Measurements from ENCODE around the gene SNRNP70. TPM values are rescaled to one million over a fixed set of nuclear protein-coding genes. Genes with fewer than 3 reads are reported as not detected.
"Not testable (repeated sequence)": the region's sequence is repeated elsewhere in the genome, so short reads cannot be mapped to it uniquely, and the experiment has no call there.

Gene SNRNP70, protein sequence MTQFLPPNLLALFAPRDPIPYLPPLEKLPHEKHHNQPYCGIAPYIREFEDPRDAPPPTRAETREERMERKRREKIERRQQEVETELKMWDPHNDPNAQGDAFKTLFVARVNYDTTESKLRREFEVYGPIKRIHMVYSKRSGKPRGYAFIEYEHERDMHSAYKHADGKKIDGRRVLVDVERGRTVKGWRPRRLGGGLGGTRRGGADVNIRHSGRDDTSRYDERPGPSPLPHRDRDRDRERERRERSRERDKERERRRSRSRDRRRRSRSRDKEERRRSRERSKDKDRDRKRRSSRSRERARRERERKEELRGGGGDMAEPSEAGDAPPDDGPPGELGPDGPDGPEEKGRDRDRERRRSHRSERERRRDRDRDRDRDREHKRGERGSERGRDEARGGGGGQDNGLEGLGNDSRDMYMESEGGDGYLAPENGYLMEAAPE
- total RNA-seq (100 to 1,000 TPM; 181 to 284 (median 252) TPM), polyA plus RNA-seq (100 to 1,000 TPM; 133 to 366 TPM)
- long read RNA-seq, donor 1, transcript SNRNP70-206 (10 exons, 1,574 nt), result minor isoform, 6 of 81 reads
- long read RNA-seq, donor 1, transcript SNRNP70-203 (3 exons, 3,221 nt), result major isoform, 9 of 81 reads
- long read RNA-seq, donor 1, partial matches to known transcripts, result 29 of 81 reads
- long read RNA-seq, donor 1, other reads (novel, unspliced or antisense), result 31 of 81 reads
- long read RNA-seq, donor 2, transcript SNRNP70-201 (10 exons, 1,603 nt), result minor isoform, 5 of 98 reads
- long read RNA-seq, donor 2, transcript SNRNP70-206 (10 exons, 1,574 nt), result major isoform, 23 of 98 reads
- long read RNA-seq, donor 2, transcript SNRNP70-203 (3 exons, 3,221 nt), result minor isoform, 5 of 98 reads
- long read RNA-seq, donor 2, partial matches to known transcripts, result 62 of 98 reads
- long read RNA-seq, donor 2, other reads (novel, unspliced or antisense), result 0 of 98 reads
- long read RNA-seq, donor 3, transcript SNRNP70-203 (3 exons, 3,221 nt), result major isoform, 131 of 555 reads
- long read RNA-seq, donor 3, transcript SNRNP70-209 (11 exons, 1,757 nt), result minor isoform, 14 of 555 reads
- long read RNA-seq, donor 3, transcript SNRNP70-201 (10 exons, 1,603 nt), result minor isoform, 32 of 555 reads
- long read RNA-seq, donor 3, transcript SNRNP70-206 (10 exons, 1,574 nt), result minor isoform, 83 of 555 reads
- long read RNA-seq, donor 3, partial matches to known transcripts, result 133 of 555 reads
- long read RNA-seq, donor 3, other reads (novel, unspliced or antisense), result 154 of 555 reads

DNA sequence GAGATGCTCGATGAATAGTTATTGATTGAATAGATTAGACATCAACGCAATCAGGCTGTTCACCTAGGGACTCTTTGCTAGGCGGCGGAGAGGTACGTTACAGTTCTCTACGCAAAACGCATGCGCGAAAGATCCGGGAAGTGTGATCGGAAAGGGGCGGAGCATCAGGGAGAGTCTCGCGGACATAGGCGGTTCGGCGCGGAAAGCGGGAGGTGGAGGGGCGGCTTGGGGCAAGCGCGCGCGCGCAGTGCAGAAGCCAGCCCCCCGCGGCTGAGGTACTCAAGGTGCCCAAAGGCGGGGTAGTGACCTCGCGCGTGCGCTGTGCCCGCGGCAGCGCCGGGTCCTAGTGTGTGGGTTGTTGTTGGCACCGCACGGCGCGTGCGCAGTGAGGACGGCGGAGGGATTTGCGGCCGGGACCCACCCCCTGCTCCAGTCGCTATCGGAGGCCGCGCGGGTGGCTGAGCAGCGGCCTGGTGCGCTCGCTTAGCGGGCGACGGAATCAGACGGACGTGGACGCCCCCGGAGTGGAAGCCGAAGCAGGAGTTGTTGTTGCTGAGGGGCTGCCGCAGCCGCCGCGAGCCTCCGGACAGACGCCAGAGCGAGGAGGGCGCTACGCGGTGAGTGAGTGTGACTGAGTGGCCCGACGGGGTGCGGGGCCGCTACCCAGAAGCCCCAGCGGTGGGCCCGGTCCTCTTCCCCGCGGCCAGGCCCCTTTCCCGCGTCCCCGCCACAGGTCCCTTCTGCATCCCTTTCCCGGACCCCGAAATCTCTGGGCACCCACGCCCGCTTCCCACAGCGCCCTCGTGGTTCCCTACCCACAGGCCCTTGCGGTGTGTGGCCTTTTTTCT is at the start of gene SNRNP70:
Gene SNRNP70, plus strand, starts transcription at position 432 of the 848 bp plus-strand sequence. CDS start 964 bp downstream, outside the sequence.
- intact Hi-C loops (cut with DNase I), result no loop called here
- H3K9me3 ChIP-seq, result no peaks in the 10 kb centered on the region
- H3K4me1 ChIP-seq (ENCODE audit: insufficient read depth), result peaks cover 10% of the 10 kb centered on the region

DNA sequence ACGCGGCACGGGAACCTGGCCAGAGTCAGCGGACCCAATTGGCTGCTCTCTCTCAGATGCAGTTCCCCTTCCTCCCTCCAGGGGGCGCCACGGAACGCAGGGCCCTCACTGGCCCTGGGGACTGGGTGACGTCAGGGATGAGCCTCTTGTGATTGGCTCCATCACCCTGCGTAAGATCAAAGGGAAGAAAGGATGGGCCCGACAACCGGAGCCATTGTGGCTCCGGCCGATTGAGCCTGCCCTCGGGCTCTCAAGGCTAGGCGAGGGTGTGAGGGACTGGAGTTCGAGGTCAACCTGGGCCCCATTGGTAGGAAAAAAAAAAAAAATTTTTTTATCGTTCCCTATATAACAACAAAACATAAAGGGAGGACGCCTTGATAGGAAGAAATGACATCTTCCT is 48.4 kb upstream of the SNRNP70 start, which contains the start of gene CGB1:
Gene CGB1, minus strand, starts transcription at position 81 of the 400 bp plus-strand sequence. CDS start 184 bp downstream, outside the sequence.
- intact Hi-C loops (cut with DNase I); H3K4me1 ChIP-seq (ENCODE audit: insufficient read depth); H3K4me3 ChIP-seq; H3K27ac ChIP-seq; DNase-seq; H3K27me3 ChIP-seq; H3K36me3 ChIP-seq; H3K9me3 ChIP-seq: not testable (repeated sequence)
- 48 to 53% (median 49%) methylated on average over 18 of the region's 18 CpGs for WGBS, 3 donors

More for the DNA sequence above, at the start of gene SNRNP70:
- Histone ChIP-seq H3K27ac (peak within 1 kb of the TSS; percentile 79 to 81), H3K4me3 (peak within 1 kb of the TSS; percentile 63), H3K27me3 (no peaks in the 10 kb centered on the region), H3K36me3 (no peaks in the 10 kb centered on the region)
- WGBS, 3 donors, result 0 to 1% (median 0%) methylated on average over 60 to 89 of the region's 89 CpGs
- peak; percentile 57 for TF ChIP-seq EP300 (IDR thresholded peaks at IDR 0.05)
- peak; percentile 94 for TF ChIP-seq POLR2A (IDR thresholded peaks at IDR 0.05)
- TF ChIP-seq, protein P1, sequence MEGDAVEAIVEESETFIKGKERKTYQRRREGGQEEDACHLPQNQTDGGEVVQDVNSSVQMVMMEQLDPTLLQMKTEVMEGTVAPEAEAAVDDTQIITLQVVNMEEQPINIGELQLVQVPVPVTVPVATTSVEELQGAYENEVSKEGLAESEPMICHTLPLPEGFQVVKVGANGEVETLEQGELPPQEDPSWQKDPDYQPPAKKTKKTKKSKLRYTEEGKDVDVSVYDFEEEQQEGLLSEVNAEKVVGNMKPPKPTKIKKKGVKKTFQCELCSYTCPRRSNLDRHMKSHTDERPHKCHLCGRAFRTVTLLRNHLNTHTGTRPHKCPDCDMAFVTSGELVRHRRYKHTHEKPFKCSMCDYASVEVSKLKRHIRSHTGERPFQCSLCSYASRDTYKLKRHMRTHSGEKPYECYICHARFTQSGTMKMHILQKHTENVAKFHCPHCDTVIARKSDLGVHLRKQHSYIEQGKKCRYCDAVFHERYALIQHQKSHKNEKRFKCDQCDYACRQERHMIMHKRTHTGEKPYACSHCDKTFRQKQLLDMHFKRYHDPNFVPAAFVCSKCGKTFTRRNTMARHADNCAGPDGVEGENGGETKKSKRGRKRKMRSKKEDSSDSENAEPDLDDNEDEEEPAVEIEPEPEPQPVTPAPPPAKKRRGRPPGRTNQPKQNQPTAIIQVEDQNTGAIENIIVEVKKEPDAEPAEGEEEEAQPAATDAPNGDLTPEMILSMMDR (IDR thresholded peaks at IDR 0.05), result peak in 1 of 3 donors; percentile 34
- DNase-seq, result peak; percentile 99 to 100 (median 99)

DNA sequence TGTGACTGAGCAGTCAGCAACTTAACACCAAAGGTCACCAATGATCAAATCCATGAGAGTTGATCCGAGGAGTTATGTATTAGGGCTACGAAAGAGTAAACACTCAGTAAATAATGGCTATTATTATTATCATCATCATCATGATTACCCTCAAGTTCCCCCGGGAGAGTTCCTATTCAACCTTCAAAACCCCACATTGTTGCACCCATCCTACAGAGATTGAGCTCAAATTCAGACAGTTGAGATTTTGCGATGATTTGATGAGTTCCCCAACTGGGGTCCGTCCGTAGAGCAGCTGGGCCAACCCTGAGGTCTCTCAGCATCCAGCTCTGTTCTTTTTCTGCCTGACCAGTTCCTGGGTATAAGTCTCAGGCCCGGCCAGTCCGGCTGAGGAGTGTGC is 47.1 kb upstream of the SNRNP70 start:
- not testable (repeated sequence) for DNase-seq

DNA sequence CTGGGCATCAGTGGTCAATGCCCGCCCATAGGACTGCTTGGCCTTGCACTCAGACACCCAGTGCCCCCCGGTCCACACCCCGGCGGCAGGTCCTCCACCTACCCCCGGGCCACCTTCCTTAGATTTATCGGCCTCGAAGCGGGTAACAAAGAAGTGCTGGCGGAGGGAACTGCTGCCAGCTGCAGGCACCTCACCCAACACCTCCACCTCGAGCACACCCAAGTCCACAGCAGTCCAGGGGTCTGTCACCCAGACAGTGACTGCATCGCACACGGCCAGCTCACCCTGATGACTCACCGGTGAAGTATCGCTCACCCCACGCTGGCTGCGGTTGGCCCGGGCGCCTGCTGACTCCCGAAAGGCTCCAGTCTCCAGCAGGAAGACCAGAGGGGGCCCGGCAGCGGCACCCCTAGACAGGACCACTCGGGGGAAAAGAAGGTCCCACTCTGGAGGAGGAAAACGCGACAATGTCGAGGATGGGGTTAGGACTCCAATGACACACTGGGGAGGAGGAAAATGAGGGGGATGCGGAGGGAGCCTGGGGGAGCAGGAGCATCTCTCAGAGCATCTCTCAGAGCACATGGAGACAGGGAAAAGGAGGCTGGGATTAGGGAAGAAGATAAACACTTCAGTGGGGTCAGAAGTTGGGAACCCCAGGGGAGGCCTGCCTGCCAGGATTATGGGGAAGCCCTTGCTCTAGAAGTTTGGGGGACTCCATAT is 46.5 kb upstream of the SNRNP70 start:
- intact Hi-C loops (cut with DNase I); H3K4me3 ChIP-seq; DNase-seq; H3K27ac ChIP-seq; H3K36me3 ChIP-seq; H3K9me3 ChIP-seq; H3K27me3 ChIP-seq; H3K4me1 ChIP-seq (ENCODE audit: insufficient read depth): not testable (repeated sequence)
- WGBS, 3 donors, result 83 to 89% (median 83%) methylated on average over 26 of the region's 26 CpGs

More for the DNA sequence above, 47.1 kb upstream of the SNRNP70 start:
- H3K4me1 ChIP-seq (ENCODE audit: insufficient read depth); H3K27me3 ChIP-seq; intact Hi-C loops (cut with DNase I); H3K4me3 ChIP-seq; H3K27ac ChIP-seq; H3K36me3 ChIP-seq; H3K9me3 ChIP-seq: not testable (repeated sequence)
- WGBS, 3 donors, result 85 to 88% (median 85%) methylated on average over 7 to 8 of the region's 8 CpGs

DNA sequence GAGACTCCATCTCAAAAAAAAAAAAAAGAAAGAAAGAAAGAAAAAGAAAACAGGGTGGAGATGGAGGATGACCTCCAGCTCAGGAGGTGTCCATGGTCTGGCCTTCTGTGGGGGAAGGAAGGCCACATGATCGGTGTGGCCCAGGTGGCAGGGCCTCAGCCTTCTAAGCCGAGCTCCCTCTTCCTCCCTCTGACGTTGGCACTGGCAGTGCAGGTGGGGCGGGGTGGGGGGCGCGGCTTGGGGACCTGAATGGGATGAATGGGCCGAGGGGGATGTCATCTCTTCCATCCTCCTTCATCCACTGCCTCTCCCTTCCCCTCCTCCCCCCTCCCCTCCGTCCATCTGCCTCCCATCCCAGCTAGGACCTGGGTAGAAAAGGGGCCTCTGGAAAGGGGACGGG is 45.5 kb upstream of the SNRNP70 start:
- H3K4me3 ChIP-seq; H3K4me1 ChIP-seq (ENCODE audit: insufficient read depth); H3K27me3 ChIP-seq; H3K9me3 ChIP-seq; H3K36me3 ChIP-seq; DNase-seq; H3K27ac ChIP-seq; intact Hi-C loops (cut with DNase I): not testable (repeated sequence)
- 55 to 69% (median 66%) methylated on average over 9 of the region's 9 CpGs for WGBS, 3 donors

Measured in ovary (tissue), 10 donors.